Liver (tissue), 3 donors: ENCODE results near the gene GRIA3.

Source experiments
- CTCF ChIP-seq: fragments of 150-350 bp; IDR thresholded peaks from 2 replicates; pipeline ENCODE4 v1.5.1; 2017; ENCODE audit warnings: improper control_type of control experiment, low read depth, low read length; ENCODE audit not compliant: missing input control
- GABPA ChIP-seq, 2 donors: IDR thresholded peaks in 1 of 2; conservative IDR thresholded peaks in 1 of 2; 2 replicates each; pipeline ENCODE4 v1.6.1; 2016; ENCODE audit warnings: antibody characterized with exemption in 2 of 2, mild to moderate bottlenecking in 1 of 2, moderate library complexity in 1 of 2
- JUND ChIP-seq, 2 donors: IDR thresholded peaks; 2 replicates each; pipeline ENCODE4 v1.6.1; 2016; ENCODE audit warnings: antibody characterized with exemption in 2 of 2
- NR2F2 ChIP-seq: IDR thresholded peaks from 2 replicates; pipeline ENCODE4 v1.6.1; 2016; ENCODE audit warnings: antibody characterized with exemption
- RAD21 ChIP-seq, 2 donors: IDR thresholded peaks; 2 replicates each; pipeline ENCODE4 v1.6.1; 2016; ENCODE audit warnings: antibody characterized with exemption in 2 of 2, mild to moderate bottlenecking in 2 of 2
- REST ChIP-seq: IDR thresholded peaks from 2 replicates; pipeline ENCODE4 v1.6.1; 2016; ENCODE audit warnings: antibody characterized with exemption, mild to moderate bottlenecking
- SP1 ChIP-seq: IDR thresholded peaks from 2 replicates; pipeline ENCODE4 v1.6.1; 2018; ENCODE audit warnings: antibody characterized with exemption, mild to moderate bottlenecking
- YY1 ChIP-seq: IDR thresholded peaks from 2 replicates; pipeline ENCODE4 v1.6.1; 2016; ENCODE audit warnings: antibody characterized with exemption, mild to moderate bottlenecking
- ZBTB33 ChIP-seq: IDR thresholded peaks from 2 replicates; pipeline ENCODE4 v1.6.1; 2016; ENCODE audit warnings: antibody characterized with exemption
- TF ChIP-seq, protein P1 (sequence below): IDR thresholded peaks from 2 replicates; pipeline ENCODE4 v1.6.1; 2016; ENCODE audit warnings: antibody characterized with exemption
- TF ChIP-seq, protein P2 (sequence below): IDR thresholded peaks from 2 replicates; pipeline ENCODE4 v1.6.1; 2016; ENCODE audit warnings: antibody characterized with exemption
- donor health status: healthy.
- donor health status: healthy.

GRCh38 chrX:123475068-123475724, 291.1 kb downstream of the GRIA3 start:
- TF ChIP-seq CTCF = no peak
- TF ChIP-seq REST = no peak
- no peak for TF ChIP-seq GABPA (IDR thresholded peaks at IDR 0.05 in 1 of 2, conservative IDR thresholded peaks at IDR 0.05 in 1 of 2)
- TF ChIP-seq YY1 = no peak
- TF ChIP-seq ZBTB33 = no peak
- TF ChIP-seq NR2F2 = no peak
- no peak for TF ChIP-seq JUND (IDR thresholded peaks at IDR 0.05)
- TF ChIP-seq RAD21 (IDR thresholded peaks at IDR 0.05) = no peak
- no peak for TF ChIP-seq SP1
- TF ChIP-seq, protein P1, sequence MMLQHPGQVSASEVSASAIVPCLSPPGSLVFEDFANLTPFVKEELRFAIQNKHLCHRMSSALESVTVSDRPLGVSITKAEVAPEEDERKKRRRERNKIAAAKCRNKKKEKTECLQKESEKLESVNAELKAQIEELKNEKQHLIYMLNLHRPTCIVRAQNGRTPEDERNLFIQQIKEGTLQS = no peak
- TF ChIP-seq, protein P2, sequence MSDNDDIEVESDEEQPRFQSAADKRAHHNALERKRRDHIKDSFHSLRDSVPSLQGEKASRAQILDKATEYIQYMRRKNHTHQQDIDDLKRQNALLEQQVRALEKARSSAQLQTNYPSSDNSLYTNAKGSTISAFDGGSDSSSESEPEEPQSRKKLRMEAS = no peak
